Activated T-cell treated with anti-CD3 and anti-CD28 coated beads, Interleukin-2, amount 50 U/mL, for 72 hours (primary cell): Measurements from ENCODE around the gene FBXO31. TPM values are rescaled to one million over a fixed set of nuclear protein-coding genes. Genes with fewer than 3 reads are reported as not detected.
A peak's percentile ranks its signal among the peaks of the same experiment; 100 is the strongest.

Experiments
- ATAC-seq, 2 donors: fragments of 150-1000 bp; cut with Tn5 transposase; replicated peaks in 1 of 2; 2 replicates each; pipeline ENCODE4 v1.10.0; 2021; ENCODE audit warnings: moderate library complexity in 2 of 2, mild to moderate bottlenecking in 1 of 2
- DNase-seq, 2 donors: peaks; one replicate each; pipeline ENCODE4 v3.0.0; 2021 to 2022; ENCODE audit warnings: mixed read lengths in 1 of 2
- H3K27ac Mint-ChIP-seq: one replicate; pipeline ENCODE4 v1.8.0; 2022; ENCODE audit warnings: mild to moderate bottlenecking, moderate library complexity, mixed read lengths
- H3K27me3 Mint-ChIP-seq: one replicate; pipeline ENCODE4 v1.8.0; 2022; ENCODE audit warnings: low read depth, mixed read lengths
- H3K36me3 Mint-ChIP-seq, 2 donors: one replicate each; pipeline ENCODE4 v1.8.0; 2022; ENCODE audit warnings: mixed read lengths in 2 of 2, mild to moderate bottlenecking in 1 of 2; ENCODE audit not compliant: insufficient read depth in 2 of 2
- H3K4me1 Mint-ChIP-seq: one replicate; pipeline ENCODE4 v1.8.0; 2022; ENCODE audit warnings: low read depth, mixed read lengths
- H3K4me3 Mint-ChIP-seq, 2 donors: one replicate each; pipeline ENCODE4 v1.8.0; 2022; ENCODE audit warnings: mild to moderate bottlenecking in 2 of 2, mixed read lengths in 2 of 2, moderate library complexity in 2 of 2
- H3K9me3 Mint-ChIP-seq, 2 donors: one replicate each; pipeline ENCODE4 v1.8.0; 2022; ENCODE audit warnings: mixed read lengths in 2 of 2
- total RNA-seq, 2 donors: library from RNA; stranded (reverse); gene quantifications; one replicate each; pipeline ENCODE4 v1.2.3, GENCODE V29; 2022

FBXO31 gene
- total RNA-seq, 2 donors from 2014 or later, result 33.7 to 36.8 TPM

DNA sequence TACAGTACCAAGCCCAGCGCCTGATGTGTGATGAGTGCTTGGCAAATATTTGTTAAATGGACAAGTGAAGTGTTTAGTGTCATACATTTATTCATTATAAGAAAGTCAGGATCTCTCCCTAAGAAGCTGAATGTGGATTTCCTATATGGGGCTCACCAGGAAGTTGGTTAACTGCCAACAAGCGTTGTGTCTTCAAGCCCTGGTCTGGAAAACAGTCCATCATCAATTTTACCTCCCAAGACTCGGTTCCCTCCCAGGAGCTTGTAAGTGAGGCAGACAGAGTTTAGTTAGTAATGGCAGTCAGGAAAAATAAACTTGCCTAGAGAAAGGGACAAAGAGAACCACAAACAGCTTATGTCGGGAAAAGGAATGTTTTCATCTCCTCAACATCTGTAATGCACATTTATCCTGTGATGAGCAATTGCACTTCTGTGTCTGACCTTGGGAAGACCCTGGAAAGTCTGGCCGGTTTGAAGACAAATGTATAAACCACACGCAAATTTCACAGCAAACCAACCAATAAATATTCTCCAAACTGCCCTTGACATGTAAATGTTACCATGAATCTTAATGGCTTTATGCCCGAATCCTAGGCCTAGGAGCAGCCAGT is 94.7 kb downstream of the FBXO31 start:
- Mint-ChIP-seq H3K9me3 (peaks cover 6% of the 10 kb centered on the region in 2 donors), H3K36me3 (peaks cover 3 to 4% of the 10 kb centered on the region in 2 donors), H3K4me1 (no peaks in the 10 kb centered on the region), H3K27me3 (no peaks in the 10 kb centered on the region), H3K4me3 (no peak overlapping the region), H3K27ac (no peak overlapping the region)
- DNase-seq (no peak), ATAC-seq (no peak)

DNA sequence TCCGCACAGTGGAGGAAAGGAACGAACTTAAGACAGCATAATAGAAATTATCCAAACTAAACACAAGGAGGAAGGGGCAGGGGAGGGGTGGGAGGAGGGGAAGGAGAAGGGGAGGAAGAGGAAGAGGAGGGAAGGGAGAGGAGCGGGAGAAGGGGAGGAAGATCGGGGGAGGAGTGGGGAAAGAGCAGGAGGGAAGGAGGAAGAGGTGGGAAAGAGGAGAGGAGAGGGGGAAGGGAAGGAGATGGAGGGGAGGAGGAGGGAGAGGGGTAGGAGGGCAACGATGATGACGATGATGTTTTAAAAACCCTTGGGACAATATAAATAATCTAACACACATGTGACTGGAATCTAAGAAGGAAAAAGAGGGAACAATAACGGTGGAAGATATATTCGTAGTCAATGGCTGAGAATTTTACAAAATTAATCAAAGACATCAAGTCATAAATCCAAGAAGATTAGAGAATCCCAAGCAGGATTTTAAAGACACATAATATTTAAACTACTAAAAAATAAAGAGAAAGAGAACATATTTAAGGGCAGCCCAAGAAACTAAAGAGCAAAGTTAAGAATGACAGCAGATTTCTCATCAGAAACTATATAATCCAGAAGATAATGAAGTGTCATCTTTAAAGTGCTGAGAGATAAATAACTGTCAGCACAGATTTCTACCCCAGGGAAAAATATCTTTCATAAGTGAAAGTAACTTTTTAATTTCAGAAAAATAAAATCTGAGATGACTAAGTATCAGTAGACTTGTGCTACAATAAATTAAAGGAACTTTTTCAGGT is 96.5 kb downstream of the FBXO31 start:
- Mint-ChIP-seq H3K4me1 (no peaks in the 10 kb centered on the region), H3K4me3 (no peak overlapping the region), H3K36me3 (peaks cover 1 to 2% of the 10 kb centered on the region in 2 donors), H3K9me3 (peaks cover 4% of the 10 kb centered on the region in 2 donors), H3K27me3 (no peaks in the 10 kb centered on the region), H3K27ac (no peak overlapping the region)
- DNase-seq, result no peak
- no peak for ATAC-seq

DNA sequence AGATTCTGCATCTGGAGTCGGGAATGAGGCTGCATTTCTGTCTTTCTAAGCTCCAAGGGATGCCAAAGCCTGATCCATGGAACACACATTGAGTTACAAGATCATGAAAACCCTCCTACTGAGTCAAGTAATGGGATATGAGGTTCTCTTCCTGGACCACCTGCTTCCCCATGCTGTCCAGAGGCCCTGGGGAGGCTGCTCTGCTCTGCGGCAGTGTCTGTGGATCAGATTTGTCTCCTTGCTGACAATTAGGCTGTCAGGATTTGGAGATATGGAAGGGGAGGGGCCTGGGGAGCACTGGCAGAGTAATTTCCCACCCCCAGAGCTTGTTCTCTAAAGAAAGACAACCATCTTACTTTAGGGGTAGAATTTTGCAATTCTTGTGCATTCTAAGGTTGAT is 99.4 kb downstream of the FBXO31 start:
- Mint-ChIP-seq H3K27me3 (no peaks in the 10 kb centered on the region), H3K27ac (no peak overlapping the region), H3K9me3 (peaks cover 4% of the 10 kb centered on the region in 2 donors), H3K4me1 (no peaks in the 10 kb centered on the region), H3K36me3 (peaks cover 0 to 2% of the 10 kb centered on the region in 2 donors), H3K4me3 (no peak overlapping the region)
- ATAC-seq, result no peak
- DNase-seq, result no peak

DNA sequence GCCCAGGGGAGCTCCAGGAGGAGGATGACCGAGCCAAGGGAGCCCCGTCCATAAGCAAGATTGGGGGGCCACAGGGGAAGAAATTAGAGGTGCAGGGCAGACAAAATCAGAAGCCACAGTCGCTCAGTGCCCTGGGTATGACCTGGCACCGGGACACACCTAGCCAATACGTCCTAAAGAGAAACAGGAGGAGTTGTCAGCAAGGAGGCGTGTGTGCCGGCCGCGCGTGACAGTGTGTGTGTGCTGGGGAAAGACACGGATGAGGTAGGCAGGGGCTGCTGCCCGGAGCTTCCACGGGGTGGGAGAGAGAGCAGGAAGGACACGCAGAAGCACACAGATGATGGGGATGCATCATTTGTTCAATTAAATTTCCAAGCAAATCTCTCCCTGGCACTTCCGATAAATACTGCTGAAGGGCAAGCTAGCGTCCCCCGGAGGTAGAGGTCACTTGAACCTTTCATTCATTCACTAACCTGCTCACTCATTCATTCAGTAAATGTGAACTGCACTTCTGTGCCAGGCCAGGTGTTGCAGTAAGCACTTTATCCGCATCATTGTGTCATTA is 104.4 kb downstream of the FBXO31 start:
- peaks cover 10% of the 10 kb centered on the region for H3K4me1 Mint-ChIP-seq
- no peak overlapping the region for H3K27ac Mint-ChIP-seq
- no peak overlapping the region for H3K4me3 Mint-ChIP-seq
- ATAC-seq, result no peak
- H3K27me3 Mint-ChIP-seq, result no peaks in the 10 kb centered on the region
- no peaks in the 10 kb centered on the region for H3K9me3 Mint-ChIP-seq
- no peak for DNase-seq
- H3K36me3 Mint-ChIP-seq, result no peaks in the 10 kb centered on the region

DNA sequence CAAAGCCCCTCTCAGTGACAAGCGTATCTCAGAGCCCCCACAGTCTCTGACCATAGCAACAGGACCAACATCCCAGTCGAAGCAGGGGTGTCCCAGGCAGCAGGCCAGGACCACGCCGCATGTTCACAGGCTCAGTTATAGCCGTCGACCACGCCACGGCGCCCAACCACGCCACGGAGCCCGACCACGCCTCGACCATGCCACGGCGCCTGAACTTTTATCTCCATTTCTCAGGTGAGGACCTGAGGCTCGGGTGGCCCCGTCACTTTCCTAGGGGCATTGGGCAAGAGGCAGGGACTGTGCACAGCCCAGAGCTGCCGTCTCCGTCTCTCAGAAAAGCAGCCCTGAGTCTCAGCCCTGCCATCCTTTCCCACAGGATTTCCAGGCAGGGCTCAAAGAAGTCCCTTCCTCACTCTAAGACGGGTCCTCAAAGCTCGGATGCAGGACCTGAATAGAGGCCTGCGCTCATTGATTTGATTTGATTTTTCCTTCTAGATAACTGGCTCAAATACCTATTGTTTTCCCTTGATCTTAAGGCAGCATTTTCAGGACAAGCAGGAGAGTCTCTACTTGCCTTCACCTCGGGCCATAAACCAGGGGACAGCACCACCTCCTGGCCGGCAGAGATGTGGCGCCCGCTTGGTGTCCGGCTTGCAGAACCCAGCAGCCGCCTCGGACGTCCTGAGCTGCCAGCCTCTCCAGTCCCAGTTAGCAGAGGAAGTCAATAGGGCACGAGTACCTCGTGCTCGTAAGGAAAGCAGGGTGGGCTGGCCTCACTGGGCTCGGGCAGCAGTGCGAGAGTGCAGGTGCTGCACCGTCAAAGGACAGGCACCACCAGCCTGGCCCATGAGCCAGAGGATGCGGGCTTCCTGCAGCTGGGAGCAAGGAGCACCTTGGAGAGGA is 105.1 kb downstream of the FBXO31 start:
- Mint-ChIP-seq H3K27ac (no peak overlapping the region), H3K36me3 (no peaks in the 10 kb centered on the region), H3K27me3 (no peaks in the 10 kb centered on the region), H3K9me3 (no peaks in the 10 kb centered on the region), H3K4me1 (peaks cover 10% of the 10 kb centered on the region), H3K4me3 (no peak overlapping the region)
- ATAC-seq, result peak; percentile 65 to 71
- peak; percentile 62 to 68 for DNase-seq

Other genes with a start within 250 kb of the FBXO31 start
- 10 to 100 TPM; 15.1 to 17.8 TPM for gene C16orf95, start 66.4 kb downstream of the FBXO31 start, total RNA-seq
- gene MAP1LC3B, start 8.6 kb upstream of the FBXO31 start, total RNA-seq, result 100 to 1,000 TPM; 116 to 146 TPM
- gene ZCCHC14, start 109.2 kb upstream of the FBXO31 start, total RNA-seq, result 10 to 100 TPM; 13.6 to 14.1 TPM
- gene JPH3, start 218.7 kb upstream of the FBXO31 start, total RNA-seq, result under 1 TPM; 0.60 to 0.74 TPM